Measurements from ENCODE around the gene MACROD2. TPM values are rescaled to one million over a fixed set of nuclear protein-coding genes. Genes with fewer than 3 reads are reported as not detected.

MACROD2 gene
- total and polyA plus RNA-seq, 11 donors = 0.54 to 5.4 (median 2.4) TPM

DNA sequence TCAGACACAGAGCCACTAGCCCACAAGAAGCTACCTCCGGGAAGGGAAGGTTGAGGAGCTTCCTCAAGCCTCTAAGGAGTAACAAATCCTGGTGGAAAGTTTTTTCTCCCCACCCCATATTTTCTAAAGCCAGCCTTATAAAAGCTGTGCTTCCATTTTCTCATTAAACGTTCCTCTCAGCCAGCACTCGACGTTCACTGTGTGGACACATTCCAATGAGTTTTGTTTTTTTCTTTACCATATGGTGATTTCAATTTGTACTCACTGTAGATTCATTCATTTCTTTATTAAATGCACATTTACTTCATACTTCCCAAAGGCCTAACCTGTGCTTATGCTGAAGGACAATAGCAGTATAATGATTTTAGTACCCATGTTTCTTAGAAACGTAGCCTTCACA, 536.5 kb downstream of the MACROD2 start:
- DNase-seq (no peak), ATAC-seq (no peak)
- Histone ChIP-seq H3K9me3 (peaks cover 0 to 2% (median 0%) of the 10 kb centered on the region in 12 donors), H3K4me3 (no peak overlapping the region), H3K4me1 (no peaks in the 10 kb centered on the region), H3K27me3 (no peaks in the 10 kb centered on the region), H3K27ac (no peak overlapping the region), H3K36me3 (no peaks in the 10 kb centered on the region)
- intact Hi-C loops (cut with DNase I) = no loop called here
- TF ChIP-seq, protein P1, sequence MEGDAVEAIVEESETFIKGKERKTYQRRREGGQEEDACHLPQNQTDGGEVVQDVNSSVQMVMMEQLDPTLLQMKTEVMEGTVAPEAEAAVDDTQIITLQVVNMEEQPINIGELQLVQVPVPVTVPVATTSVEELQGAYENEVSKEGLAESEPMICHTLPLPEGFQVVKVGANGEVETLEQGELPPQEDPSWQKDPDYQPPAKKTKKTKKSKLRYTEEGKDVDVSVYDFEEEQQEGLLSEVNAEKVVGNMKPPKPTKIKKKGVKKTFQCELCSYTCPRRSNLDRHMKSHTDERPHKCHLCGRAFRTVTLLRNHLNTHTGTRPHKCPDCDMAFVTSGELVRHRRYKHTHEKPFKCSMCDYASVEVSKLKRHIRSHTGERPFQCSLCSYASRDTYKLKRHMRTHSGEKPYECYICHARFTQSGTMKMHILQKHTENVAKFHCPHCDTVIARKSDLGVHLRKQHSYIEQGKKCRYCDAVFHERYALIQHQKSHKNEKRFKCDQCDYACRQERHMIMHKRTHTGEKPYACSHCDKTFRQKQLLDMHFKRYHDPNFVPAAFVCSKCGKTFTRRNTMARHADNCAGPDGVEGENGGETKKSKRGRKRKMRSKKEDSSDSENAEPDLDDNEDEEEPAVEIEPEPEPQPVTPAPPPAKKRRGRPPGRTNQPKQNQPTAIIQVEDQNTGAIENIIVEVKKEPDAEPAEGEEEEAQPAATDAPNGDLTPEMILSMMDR (IDR thresholded peaks at IDR 0.05) = no peak
- TF ChIP-seq POLR2A (IDR thresholded peaks at IDR 0.05) = no peak
- 78 to 83% (median 81%) methylated on average over 5 of the region's 5 CpGs for WGBS, 4 donors

DNA sequence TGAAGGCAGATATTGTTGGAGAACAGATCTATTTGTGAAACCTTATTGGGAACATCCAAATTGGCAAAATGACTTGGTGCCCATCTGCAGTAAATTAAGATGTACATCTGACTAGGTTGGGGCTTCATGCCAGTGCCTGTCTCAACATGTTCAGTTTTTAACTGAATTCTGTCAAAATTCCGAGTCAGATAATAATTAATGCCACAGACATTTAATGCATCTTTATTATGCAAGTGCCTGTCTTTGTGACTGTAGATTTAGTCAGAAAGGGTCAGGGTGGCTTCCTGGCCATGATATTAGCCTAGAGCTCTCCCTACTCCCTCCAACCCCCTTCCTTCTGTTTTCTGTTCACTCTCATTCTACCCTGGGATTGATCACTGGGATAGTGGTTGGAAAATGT, 541.4 kb downstream of the MACROD2 start:
- intact Hi-C loops (cut with DNase I) = no loop called here
- ATAC-seq (no peak), DNase-seq (no peak)
- H3K27me3 ChIP-seq = no peaks in the 10 kb centered on the region
- no peak overlapping the region for H3K4me3 ChIP-seq
- no peaks in the 10 kb centered on the region for H3K4me1 ChIP-seq
- WGBS, 4 donors = 63 to 94% (median 73%) methylated on average over 1 of the region's 1 CpG
- no peak for TF ChIP-seq POLR2A (IDR thresholded peaks at IDR 0.05)
- TF ChIP-seq, protein P1 (IDR thresholded peaks at IDR 0.05) = no peak
- H3K27ac ChIP-seq = no peak overlapping the region
- no peaks in the 10 kb centered on the region for H3K36me3 ChIP-seq
- no peaks in the 10 kb centered on the region for H3K9me3 ChIP-seq

- no peak overlapping the region for H3K4me3 ChIP-seq
- H3K9me3 ChIP-seq = no peaks in the 10 kb centered on the region
- intact Hi-C loops (cut with DNase I) = no loop called here
- ATAC-seq (no peak), DNase-seq (no peak)
- no peaks in the 10 kb centered on the region for H3K27me3 ChIP-seq
- 86 to 92% (median 92%) methylated on average over 5 of the region's 5 CpGs for WGBS, 4 donors
- no peak overlapping the region for H3K27ac ChIP-seq
- H3K4me1 ChIP-seq = no peaks in the 10 kb centered on the region
- H3K36me3 ChIP-seq = no peaks in the 10 kb centered on the region
- no peak for TF ChIP-seq POLR2A (IDR thresholded peaks at IDR 0.05)
- TF ChIP-seq, protein P1 (IDR thresholded peaks at IDR 0.05) = no peak
Measured at GRCh38 chr20:14538433-14538832, 543.1 kb downstream of the MACROD2 start.

DNA sequence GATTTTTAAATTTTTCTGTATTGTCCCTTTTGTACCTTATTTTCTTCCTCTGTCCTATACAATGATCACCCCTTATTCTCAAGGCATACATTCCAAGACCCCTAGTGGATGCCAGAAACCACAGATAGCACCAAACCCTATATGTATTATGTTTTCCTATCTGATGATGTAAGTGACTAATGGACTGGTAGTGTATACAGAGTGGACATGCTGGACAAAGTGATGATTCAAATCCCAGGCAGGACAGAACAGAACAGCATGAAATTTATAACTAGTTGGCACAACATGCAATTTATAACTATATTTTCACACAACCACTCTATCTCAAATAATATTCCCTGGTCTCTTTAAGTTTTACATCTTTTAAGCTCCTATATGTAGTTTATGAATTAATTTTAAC, 547.7 kb downstream of the MACROD2 start:
- intact Hi-C loops (cut with DNase I) = no loop called here
- Histone ChIP-seq H3K9me3 (no peaks in the 10 kb centered on the region), H3K27me3 (no peaks in the 10 kb centered on the region), H3K36me3 (no peaks in the 10 kb centered on the region), H3K27ac (no peak overlapping the region), H3K4me1 (no peaks in the 10 kb centered on the region), H3K4me3 (no peak overlapping the region)
- TF ChIP-seq, protein P1 (IDR thresholded peaks at IDR 0.05) = no peak
- no peak for TF ChIP-seq POLR2A (IDR thresholded peaks at IDR 0.05)
- ATAC-seq (no peak), DNase-seq (no peak)
